Measurements from ENCODE around the gene MS4A18.
"Not testable (repeated sequence)": the region's sequence is repeated elsewhere in the genome, so short reads cannot be mapped to it uniquely, and the experiment has no call there.

The MS4A18 gene

DNA sequence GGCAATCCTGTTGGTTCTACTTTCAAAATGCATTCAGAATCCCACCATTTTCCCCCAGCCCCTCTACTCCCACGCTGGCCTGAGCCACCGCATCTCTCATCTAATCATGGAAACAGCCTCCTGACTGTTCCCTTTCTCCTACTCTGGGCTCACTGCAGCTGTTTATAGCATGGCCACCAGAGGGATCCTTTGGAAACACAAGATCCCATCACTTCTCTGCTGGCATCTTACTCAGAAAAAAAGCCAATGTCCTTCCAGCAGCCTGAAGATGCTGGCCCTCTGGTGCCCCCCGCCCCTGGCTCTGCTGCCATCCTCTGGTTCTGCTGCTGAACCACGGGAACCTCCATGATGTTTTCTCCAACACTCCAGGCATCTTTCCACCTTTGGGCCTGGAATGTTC is 14.0 kb upstream of the MS4A18 start:
- H3K4me3 Mint-ChIP-seq = no peak overlapping the region
- no peak for DNase-seq (ENCODE audit: low spot score in 2 of 2)
- H3K4me1 Mint-ChIP-seq = no peaks in the 10 kb centered on the region
- no peak for ATAC-seq (replicated peaks; ENCODE audit: extremely low read depth, poor library complexity, severe bottlenecking)
- no peak overlapping the region for H3K27ac Mint-ChIP-seq (ENCODE audit: low read depth)
- no peaks in the 10 kb centered on the region for H3K9me3 Mint-ChIP-seq
- peaks cover 23% of the 10 kb centered on the region for H3K27me3 Mint-ChIP-seq
- no peaks in the 10 kb centered on the region for H3K36me3 Mint-ChIP-seq (ENCODE audit: insufficient read depth)

DNA sequence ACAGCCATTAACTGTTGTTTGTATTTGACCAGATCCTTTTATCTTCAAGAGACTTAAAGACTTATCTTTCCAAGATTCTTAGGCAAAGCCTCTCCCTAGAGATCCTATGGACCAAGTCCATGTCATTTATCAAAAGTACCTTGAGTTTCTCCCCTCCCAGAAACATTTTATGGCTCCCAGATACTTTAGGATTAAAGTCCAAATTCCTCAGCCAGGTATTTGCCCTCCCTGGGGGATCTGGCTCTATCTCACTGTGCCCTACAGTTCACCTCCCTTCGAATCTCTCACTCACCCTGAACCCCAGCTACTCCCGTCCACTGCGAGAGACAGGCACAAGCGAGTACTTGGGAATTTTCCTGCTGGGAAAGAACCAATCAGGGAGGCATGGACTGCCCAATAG is 13.2 kb upstream of the MS4A18 start:
- DNase-seq (ENCODE audit: low spot score in 2 of 2) = no peak

DNA sequence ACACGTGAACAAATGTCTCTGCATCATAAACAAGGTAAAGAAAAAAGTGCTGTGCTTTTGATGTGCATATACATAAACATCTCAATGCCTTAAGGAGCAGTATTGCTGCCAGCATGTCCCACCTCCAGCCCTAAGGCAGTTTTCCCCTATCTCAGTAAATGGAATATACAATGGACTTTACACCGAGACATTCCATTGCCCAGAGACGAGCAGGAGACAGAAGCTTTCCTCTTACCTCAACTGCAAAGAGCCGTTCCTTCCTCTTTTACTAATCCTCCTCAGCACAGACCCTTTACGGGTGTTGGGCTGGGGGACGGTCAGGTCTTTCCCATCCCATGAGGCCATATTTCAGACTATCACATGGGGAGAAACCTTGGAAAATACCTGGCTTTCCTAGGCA is 11.1 kb upstream of the MS4A18 start:
- H3K9me3 Mint-ChIP-seq = not testable (repeated sequence)

More for the DNA sequence above, 13.2 kb upstream of the MS4A18 start:
- no peaks in the 10 kb centered on the region for H3K36me3 Mint-ChIP-seq (ENCODE audit: insufficient read depth)
- H3K27ac Mint-ChIP-seq (ENCODE audit: low read depth) = no peak overlapping the region
- H3K4me1 Mint-ChIP-seq = no peaks in the 10 kb centered on the region
- ATAC-seq (replicated peaks; ENCODE audit: extremely low read depth, poor library complexity, severe bottlenecking) = no peak
- H3K9me3 Mint-ChIP-seq = no peaks in the 10 kb centered on the region
- H3K4me3 Mint-ChIP-seq = no peak overlapping the region
- H3K27me3 Mint-ChIP-seq = peaks cover 26% of the 10 kb centered on the region

DNA sequence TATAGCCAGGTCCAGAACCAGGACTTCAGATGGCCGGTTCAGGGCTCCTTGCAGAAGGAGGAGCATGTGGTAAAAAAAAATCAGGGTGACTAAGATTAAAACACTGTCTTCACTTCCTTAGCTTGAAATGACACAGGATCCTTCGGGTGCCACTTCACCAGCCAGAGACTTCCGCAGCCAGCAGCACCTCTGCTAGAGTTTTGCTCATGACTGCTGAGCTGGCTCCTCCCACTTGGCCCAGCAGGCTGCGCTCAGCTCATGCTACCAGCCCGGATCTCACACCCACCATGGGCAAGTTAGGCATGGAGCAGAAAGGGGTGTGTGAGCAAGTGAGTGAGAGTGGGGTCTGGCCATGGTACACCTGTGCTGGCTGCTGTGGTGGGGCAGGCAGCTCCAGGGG is 6.6 kb upstream of the MS4A18 start:
- Mint-ChIP-seq H3K36me3 (ENCODE audit: insufficient read depth) (no peaks in the 10 kb centered on the region), H3K27me3 (peaks cover 25% of the 10 kb centered on the region), H3K27ac (ENCODE audit: low read depth) (no peak overlapping the region), H3K4me3 (peak overlapping the region; percentile 31), H3K4me1 (peaks cover 7% of the 10 kb centered on the region), H3K9me3 (no peaks in the 10 kb centered on the region)
- DNase-seq (ENCODE audit: low spot score in 2 of 2) (peak in 1 of 2 donors; percentile 49), ATAC-seq (replicated peaks; ENCODE audit: extremely low read depth, poor library complexity, severe bottlenecking) (peak; percentile 94)

More for the DNA sequence above, 11.1 kb upstream of the MS4A18 start:
- not testable (repeated sequence) for H3K4me1 Mint-ChIP-seq; H3K36me3 Mint-ChIP-seq (ENCODE audit: insufficient read depth); H3K4me3 Mint-ChIP-seq; H3K27ac Mint-ChIP-seq (ENCODE audit: low read depth); ATAC-seq (replicated peaks; ENCODE audit: extremely low read depth, poor library complexity, severe bottlenecking); DNase-seq (ENCODE audit: low spot score in 2 of 2)
- H3K27me3 Mint-ChIP-seq = peaks cover 19% of the 10 kb centered on the region

DNA sequence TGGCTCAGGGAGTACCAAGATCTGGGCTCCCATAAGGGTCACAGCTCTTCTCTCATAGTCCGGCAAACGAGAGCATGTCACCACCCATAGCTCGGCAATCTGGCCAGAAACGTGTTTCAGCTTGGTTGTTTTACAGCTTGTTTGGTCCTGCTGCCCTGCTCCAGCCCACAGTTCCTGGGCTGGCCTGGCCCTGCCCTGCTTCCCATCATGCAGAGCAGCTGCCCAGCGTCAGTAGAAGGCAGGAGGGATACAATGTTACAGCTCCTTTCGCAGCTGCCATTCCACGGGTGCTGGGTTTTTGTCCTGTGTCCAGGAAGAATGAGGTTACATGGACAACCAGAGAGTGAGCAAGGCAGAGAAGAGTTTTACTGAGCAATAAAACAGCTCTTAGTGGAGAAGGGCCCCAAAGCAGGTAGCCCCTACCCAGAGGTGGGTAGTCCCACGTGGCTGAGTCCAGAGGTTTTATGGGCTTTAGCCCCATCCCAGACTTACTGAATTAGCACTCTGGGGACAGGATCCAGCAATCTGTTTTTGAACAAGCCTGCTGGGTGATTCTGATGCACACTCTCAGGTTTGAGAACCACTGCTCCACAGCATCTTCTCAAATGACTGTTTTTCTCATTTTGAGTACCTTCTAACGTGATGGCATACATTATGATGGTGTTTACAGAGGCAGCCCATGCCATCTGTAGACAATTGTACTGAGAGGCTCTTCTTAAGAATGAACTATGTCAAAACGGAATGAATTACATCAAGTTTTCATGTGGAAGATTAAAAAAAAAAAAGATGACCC is 5.8 kb upstream of the MS4A18 start:
- Mint-ChIP-seq H3K27me3 (peaks cover 30% of the 10 kb centered on the region), H3K36me3 (ENCODE audit: insufficient read depth) (no peaks in the 10 kb centered on the region), H3K4me1 (peaks cover 7% of the 10 kb centered on the region), H3K27ac (ENCODE audit: low read depth) (no peak overlapping the region), H3K4me3 (no peak overlapping the region), H3K9me3 (no peaks in the 10 kb centered on the region)
- DNase-seq (ENCODE audit: low spot score in 2 of 2) (no peak), ATAC-seq (replicated peaks; ENCODE audit: extremely low read depth, poor library complexity, severe bottlenecking) (no peak)

DNA sequence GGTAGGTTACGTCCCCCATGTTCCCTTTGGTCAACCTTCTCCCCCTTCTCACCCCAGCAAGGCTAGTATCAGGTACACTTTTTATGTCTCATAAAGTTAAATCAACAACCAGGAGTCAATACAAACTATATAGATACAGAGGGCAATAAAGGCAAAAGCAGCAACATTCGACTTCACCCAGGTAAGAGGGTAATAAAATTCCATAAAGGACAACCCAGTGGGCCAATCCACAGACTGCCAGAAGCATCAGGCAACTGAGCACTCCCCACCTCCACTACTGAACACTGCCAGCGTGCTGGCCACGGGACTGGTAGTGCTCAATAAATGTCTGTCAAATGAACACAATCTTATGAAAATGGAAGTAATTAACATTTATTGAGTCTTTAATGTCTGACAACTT is 5.1 kb upstream of the MS4A18 start:
- ATAC-seq (replicated peaks; ENCODE audit: extremely low read depth, poor library complexity, severe bottlenecking) (no peak), DNase-seq (ENCODE audit: low spot score in 2 of 2) (no peak)
- no peak overlapping the region for H3K27ac Mint-ChIP-seq (ENCODE audit: low read depth)
- no peaks in the 10 kb centered on the region for H3K36me3 Mint-ChIP-seq (ENCODE audit: insufficient read depth)
- H3K4me1 Mint-ChIP-seq = peaks cover 7% of the 10 kb centered on the region
- no peak overlapping the region for H3K4me3 Mint-ChIP-seq
- peaks cover 27% of the 10 kb centered on the region for H3K27me3 Mint-ChIP-seq
- no peaks in the 10 kb centered on the region for H3K9me3 Mint-ChIP-seq

DNA sequence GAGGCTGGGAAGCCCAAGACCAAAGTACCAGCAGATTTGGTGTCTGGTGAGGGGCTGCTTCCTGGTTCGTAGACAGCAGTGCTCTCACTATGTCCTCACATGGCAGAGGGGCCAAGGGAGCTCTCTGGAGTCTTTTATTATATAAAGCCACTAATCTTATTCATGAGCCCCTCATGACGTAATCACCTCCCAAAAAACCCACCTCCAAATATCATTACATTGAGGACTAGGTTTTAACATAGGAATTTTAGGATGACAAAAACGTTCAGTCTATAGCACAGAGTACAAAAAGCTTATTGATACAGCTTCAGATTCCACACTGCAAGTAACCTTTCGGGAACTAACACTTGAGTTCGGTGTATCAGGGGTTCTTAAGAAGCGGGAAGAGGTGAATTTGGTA is 4.1 kb upstream of the MS4A18 start:
- peaks cover 18% of the 10 kb centered on the region for H3K27me3 Mint-ChIP-seq
- H3K9me3 Mint-ChIP-seq = no peaks in the 10 kb centered on the region

DNA sequence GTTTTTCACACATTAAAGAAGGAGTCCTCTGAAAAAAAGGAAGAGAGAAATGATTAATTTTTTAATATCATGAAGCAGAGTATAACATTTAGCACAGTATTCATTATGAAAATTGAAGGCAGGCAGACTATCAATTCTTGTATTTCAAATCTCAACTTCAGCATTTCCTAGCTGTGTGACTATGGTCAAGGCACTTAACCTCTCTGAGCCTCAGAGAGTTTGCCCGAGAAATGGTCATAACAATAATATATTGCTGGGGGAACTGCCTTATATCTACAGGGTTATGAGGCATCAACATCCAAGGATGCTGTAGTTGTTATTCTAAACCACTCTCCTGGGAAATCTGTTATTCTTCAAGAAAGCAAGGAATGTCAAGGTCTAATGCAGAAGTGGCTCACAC is 1.1 kb downstream of the MS4A18 start:
- Mint-ChIP-seq H3K9me3 (no peaks in the 10 kb centered on the region), H3K36me3 (ENCODE audit: insufficient read depth) (no peaks in the 10 kb centered on the region), H3K4me3 (no peak overlapping the region), H3K4me1 (no peaks in the 10 kb centered on the region), H3K27me3 (peaks cover 48% of the 10 kb centered on the region), H3K27ac (ENCODE audit: low read depth) (no peak overlapping the region)
- DNase-seq (ENCODE audit: low spot score in 2 of 2) (no peak), ATAC-seq (replicated peaks; ENCODE audit: extremely low read depth, poor library complexity, severe bottlenecking) (no peak)

More for the DNA sequence above, 4.1 kb upstream of the MS4A18 start:
- DNase-seq (ENCODE audit: low spot score in 2 of 2) = no peak
- H3K36me3 Mint-ChIP-seq (ENCODE audit: insufficient read depth) = no peaks in the 10 kb centered on the region
- no peak overlapping the region for H3K4me3 Mint-ChIP-seq
- peaks cover 7% of the 10 kb centered on the region for H3K4me1 Mint-ChIP-seq
- H3K27ac Mint-ChIP-seq (ENCODE audit: low read depth) = no peak overlapping the region
- ATAC-seq (replicated peaks; ENCODE audit: extremely low read depth, poor library complexity, severe bottlenecking) = no peak

DNA sequence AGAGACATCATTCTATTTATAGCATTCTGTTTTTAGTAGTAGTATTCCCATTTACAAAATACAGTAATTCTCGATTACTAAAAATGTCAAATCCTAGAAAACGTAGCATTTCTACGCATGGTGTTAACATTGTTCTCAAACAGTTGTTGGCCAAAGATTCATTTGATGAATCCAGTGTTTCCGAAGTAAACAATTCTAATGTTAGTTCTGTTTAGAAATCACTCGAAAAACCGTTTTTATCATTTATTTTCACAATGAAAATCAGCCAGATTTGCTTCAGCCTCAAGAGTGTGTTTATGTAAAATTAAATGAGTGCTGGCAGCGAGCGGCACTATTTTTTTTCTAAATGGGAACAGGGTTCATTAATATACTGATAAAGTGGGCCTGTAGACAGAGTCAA is 7.1 kb downstream of the MS4A18 start:
- Mint-ChIP-seq H3K27me3 (peaks cover 56% of the 10 kb centered on the region), H3K4me3 (no peak overlapping the region), H3K4me1 (no peaks in the 10 kb centered on the region), H3K27ac (ENCODE audit: low read depth) (no peak overlapping the region), H3K36me3 (ENCODE audit: insufficient read depth) (no peaks in the 10 kb centered on the region), H3K9me3 (no peaks in the 10 kb centered on the region)
- DNase-seq (ENCODE audit: low spot score in 2 of 2) (no peak), ATAC-seq (replicated peaks; ENCODE audit: extremely low read depth, poor library complexity, severe bottlenecking) (no peak)

DNA sequence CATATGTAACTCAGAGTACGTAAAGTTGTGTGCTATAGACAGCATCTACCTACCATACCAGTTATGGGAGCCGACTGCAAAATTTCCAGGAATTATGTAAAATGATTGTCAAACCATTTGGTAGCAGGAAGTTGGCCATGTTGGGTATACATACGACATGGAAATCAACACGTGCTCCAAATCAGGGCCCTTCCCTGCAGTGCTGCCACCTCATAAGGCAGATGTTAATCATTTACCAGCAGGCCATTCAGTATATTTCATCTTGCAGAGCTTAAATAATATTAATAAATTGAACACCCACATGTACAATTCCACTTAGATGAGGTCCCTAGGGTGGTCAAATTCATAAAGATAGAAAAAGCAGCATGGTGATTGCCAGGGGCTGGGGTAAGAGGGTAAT is 9.8 kb downstream of the MS4A18 start:
- Mint-ChIP-seq H3K27me3 (peaks cover 57% of the 10 kb centered on the region), H3K4me3 (no peak overlapping the region), H3K4me1 (no peaks in the 10 kb centered on the region), H3K27ac (ENCODE audit: low read depth) (no peak overlapping the region), H3K9me3 (no peaks in the 10 kb centered on the region), H3K36me3 (ENCODE audit: insufficient read depth) (no peaks in the 10 kb centered on the region)
- no peak for ATAC-seq (replicated peaks; ENCODE audit: extremely low read depth, poor library complexity, severe bottlenecking)
- no peak for DNase-seq (ENCODE audit: low spot score in 2 of 2)

DNA sequence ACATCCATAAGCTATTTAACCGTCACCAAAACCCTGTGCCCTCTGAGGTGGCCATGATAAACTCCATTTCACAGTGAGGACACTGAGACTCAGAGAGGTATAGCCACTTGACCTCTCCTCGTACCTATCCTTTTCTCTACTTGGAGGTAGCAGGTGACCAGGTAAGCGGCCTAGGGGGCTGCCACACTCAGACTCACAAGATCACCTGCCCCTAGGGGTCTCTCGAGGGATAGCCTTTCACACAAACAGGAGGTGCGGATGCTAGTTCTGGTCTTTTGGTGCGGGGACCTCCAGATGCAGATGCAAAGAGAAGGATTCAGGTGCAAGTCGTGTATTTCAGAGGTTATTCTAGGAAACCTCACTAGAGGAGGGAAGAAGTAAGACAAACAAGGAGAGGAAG is 14.6 kb downstream of the MS4A18 start:
- Mint-ChIP-seq H3K27ac (ENCODE audit: low read depth) (no peak overlapping the region), H3K4me3 (no peak overlapping the region), H3K4me1 (no peaks in the 10 kb centered on the region), H3K27me3 (peaks cover 46% of the 10 kb centered on the region), H3K9me3 (no peaks in the 10 kb centered on the region), H3K36me3 (ENCODE audit: insufficient read depth) (no peaks in the 10 kb centered on the region)
- DNase-seq (ENCODE audit: low spot score in 2 of 2) (no peak), ATAC-seq (replicated peaks; ENCODE audit: extremely low read depth, poor library complexity, severe bottlenecking) (no peak)

DNA sequence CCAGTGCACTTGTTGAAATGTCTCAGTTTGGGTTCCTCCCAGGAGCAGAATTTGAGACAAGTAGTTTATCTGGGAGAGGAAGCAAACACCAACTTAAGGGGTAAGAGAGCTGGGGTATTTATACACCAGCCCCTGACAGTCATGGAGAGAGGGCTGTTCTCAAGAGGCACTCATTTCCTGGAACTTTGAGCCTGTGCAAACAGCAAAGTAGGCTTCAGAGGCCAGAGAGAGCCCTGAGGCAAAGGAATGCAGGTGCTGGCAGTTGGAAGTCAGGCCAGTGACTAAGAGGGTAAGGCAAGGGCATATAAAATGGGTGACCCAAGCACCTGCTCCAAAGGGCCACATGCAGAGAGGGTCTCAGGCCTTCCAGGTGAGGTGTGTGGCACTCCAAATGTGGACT is 16.1 kb downstream of the MS4A18 start:
- Mint-ChIP-seq H3K4me1 (no peaks in the 10 kb centered on the region), H3K27ac (ENCODE audit: low read depth) (no peak overlapping the region), H3K27me3 (peaks cover 56% of the 10 kb centered on the region), H3K9me3 (no peaks in the 10 kb centered on the region), H3K4me3 (no peak overlapping the region), H3K36me3 (ENCODE audit: insufficient read depth) (no peaks in the 10 kb centered on the region)
- no peak for ATAC-seq (replicated peaks; ENCODE audit: extremely low read depth, poor library complexity, severe bottlenecking)
- DNase-seq (ENCODE audit: low spot score in 2 of 2) = no peak

DNA sequence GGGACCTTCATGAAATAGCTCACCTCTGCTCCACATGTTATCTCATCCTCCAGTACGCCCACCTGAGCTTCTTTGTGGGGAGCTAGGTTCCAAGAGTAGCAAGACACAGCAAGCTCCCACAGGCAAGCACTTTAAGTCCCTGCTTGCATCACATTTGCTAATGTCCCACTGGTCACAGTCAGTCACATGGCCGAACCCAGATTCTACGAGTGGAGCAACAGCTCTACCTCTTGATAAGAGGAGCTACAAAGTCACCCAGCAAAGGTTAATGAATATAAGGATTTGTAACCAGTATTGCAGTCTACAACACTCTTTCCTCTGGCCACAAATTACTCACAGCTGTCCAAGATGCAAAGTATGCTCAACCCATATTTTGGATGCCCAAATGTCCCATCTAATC is 16.9 kb downstream of the MS4A18 start:
- H3K27me3 Mint-ChIP-seq = peaks cover 53% of the 10 kb centered on the region
- no peak overlapping the region for H3K27ac Mint-ChIP-seq (ENCODE audit: low read depth)
- no peaks in the 10 kb centered on the region for H3K4me1 Mint-ChIP-seq
- no peak overlapping the region for H3K4me3 Mint-ChIP-seq
- DNase-seq (ENCODE audit: low spot score in 2 of 2) = no peak
- no peaks in the 10 kb centered on the region for H3K36me3 Mint-ChIP-seq (ENCODE audit: insufficient read depth)
- no peak for ATAC-seq (replicated peaks; ENCODE audit: extremely low read depth, poor library complexity, severe bottlenecking)
- H3K9me3 Mint-ChIP-seq = no peaks in the 10 kb centered on the region

Measured in central memory CD8-positive, alpha-beta T cell (primary cell).